Keratinocyte (primary cell): Measurements from ENCODE around the gene PAGR1.
"Not testable (repeated sequence)": the region's sequence is repeated elsewhere in the genome, so short reads cannot be mapped to it uniquely, and the experiment has no call there.

Experiments used
- EZH2 ChIP-seq: IDR thresholded peaks from one replicate; pipeline ENCODE4 v1.6.1; 2012; ENCODE audit warnings: inconsistent platforms, mild to moderate bottlenecking, low read length, moderate library complexity
- TF ChIP-seq, protein P1 (sequence below), 3 experiments: IDR thresholded peaks in 1 of 3; conservative IDR thresholded peaks in 1 of 3; optimal IDR thresholded peaks in 1 of 3; 2 replicates in 2 of 3; 3 replicates in 1 of 3; pipeline versions ENCODE3 to v1.5.1; 2011; ENCODE audit warnings: low read length in 3 of 3, mild to moderate bottlenecking in 3 of 3, moderate library complexity in 2 of 3, control low read depth in 1 of 3, inconsistent platforms in 1 of 3; ENCODE audit not compliant: insufficient read depth in 2 of 3; ENCODE audit errors: extremely low read depth in 1 of 3

DNA sequence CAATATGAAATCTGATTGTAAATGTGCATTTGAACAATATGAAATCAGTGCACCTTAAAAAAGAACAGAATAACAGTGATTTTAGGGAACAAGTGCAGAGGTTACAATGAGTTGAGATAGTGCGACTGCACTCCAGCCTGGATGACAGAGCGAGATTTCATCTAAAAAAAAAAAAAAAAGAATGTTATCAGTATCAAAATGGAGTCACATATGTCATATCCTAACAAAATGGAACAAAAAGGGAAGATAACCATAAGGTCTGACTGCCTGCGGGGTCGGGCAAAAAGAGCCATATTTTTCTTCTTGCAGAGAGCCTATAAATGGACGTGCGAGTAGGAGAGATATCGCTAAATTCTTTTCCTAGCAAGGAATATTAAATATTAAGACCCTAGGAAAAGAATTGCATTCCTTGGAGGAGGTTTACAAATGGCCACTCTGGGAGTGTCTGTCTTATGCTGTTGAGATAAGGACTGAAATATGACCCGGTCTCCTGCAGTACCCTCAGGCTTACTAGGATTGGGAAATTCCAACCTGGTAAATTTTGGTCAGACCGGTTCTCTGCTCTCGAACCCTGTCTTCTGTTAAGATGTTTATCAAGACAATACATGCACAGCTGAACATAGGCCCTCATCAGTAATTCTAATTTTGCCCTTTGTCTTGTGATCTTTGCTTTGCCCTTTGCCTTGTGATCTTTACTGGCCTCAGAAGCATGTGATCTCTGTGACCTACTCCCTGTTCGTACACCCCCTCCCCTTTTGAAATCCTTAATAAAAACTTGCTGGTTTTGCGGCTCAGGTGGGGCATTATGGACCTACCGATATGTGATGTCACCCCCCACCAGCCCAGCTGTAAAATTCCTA lies 32.6 kb upstream of the PAGR1 start:
- TF ChIP-seq, protein P1, sequence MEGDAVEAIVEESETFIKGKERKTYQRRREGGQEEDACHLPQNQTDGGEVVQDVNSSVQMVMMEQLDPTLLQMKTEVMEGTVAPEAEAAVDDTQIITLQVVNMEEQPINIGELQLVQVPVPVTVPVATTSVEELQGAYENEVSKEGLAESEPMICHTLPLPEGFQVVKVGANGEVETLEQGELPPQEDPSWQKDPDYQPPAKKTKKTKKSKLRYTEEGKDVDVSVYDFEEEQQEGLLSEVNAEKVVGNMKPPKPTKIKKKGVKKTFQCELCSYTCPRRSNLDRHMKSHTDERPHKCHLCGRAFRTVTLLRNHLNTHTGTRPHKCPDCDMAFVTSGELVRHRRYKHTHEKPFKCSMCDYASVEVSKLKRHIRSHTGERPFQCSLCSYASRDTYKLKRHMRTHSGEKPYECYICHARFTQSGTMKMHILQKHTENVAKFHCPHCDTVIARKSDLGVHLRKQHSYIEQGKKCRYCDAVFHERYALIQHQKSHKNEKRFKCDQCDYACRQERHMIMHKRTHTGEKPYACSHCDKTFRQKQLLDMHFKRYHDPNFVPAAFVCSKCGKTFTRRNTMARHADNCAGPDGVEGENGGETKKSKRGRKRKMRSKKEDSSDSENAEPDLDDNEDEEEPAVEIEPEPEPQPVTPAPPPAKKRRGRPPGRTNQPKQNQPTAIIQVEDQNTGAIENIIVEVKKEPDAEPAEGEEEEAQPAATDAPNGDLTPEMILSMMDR (optimal IDR thresholded peaks at IDR 0.05 in 1 of 3, IDR thresholded peaks at IDR 0.05 in 1 of 3, conservative IDR thresholded peaks at IDR 0.05 in 1 of 3; ENCODE audit: extremely low read depth in 1 of 3, insufficient read depth in 2 of 3, low read length in 3 of 3) = not testable (repeated sequence)
- not testable (repeated sequence) for TF ChIP-seq EZH2
